Measurements from ENCODE around the gene GLTPD2.

Gene GLTPD2

GRCh38 chr17:4833178-4833940, 44.6 kb downstream of the GLTPD2 start, which contains the start of gene MINK1:
MINK1 (plus strand) TSS chr17:4833340; CDS start chr17:4833584, 244 bp downstream.
- in situ Hi-C loops (cut with MboI; ENCODE audit: low sequenced_read_pairs) = no loop called here
- peak within 1 kb of the TSS; percentile 93 for H3K4me3 ChIP-seq
- no peaks in the 10 kb centered on the region for H3K27me3 ChIP-seq (ENCODE audit: low read depth)
- H3K4me1 ChIP-seq = peaks cover 4% of the 10 kb centered on the region; the same call in 1 of the 2 replicates
- DNase-seq (ENCODE audit: low spot score in 2 of 2) = peak; percentile 90 to 100
- no peaks in the 10 kb centered on the region for H3K9me3 ChIP-seq
- H3K36me3 ChIP-seq (replicated peaks) = peaks cover 3% of the 10 kb centered on the region

GRCh38 chr17:4833941-4834680, 45.3 kb downstream of the GLTPD2 start:
- DNase-seq (ENCODE audit: low spot score in 2 of 2) = peak; percentile 16 to 60
- Histone ChIP-seq H3K4me1 (peaks cover 4% of the 10 kb centered on the region; the same call in 1 of the 2 replicates), H3K27me3 (ENCODE audit: low read depth) (no peaks in the 10 kb centered on the region), H3K4me3 (peak overlapping the region; percentile 93), H3K36me3 (replicated peaks) (peaks cover 3% of the 10 kb centered on the region), H3K9me3 (no peaks in the 10 kb centered on the region)
- in situ Hi-C loops (cut with MboI; ENCODE audit: low sequenced_read_pairs) = no loop called here

GRCh38 chr17:4834681-4835020, 45.9 kb downstream of the GLTPD2 start:
- Histone ChIP-seq H3K9me3 (no peaks in the 10 kb centered on the region), H3K36me3 (replicated peaks) (peaks cover 3% of the 10 kb centered on the region), H3K4me1 (peaks cover 4% of the 10 kb centered on the region), H3K4me3 (peak overlapping the region; percentile 93), H3K27me3 (ENCODE audit: low read depth) (no peaks in the 10 kb centered on the region)
- no peak for DNase-seq (ENCODE audit: low spot score in 2 of 2)
- in situ Hi-C loops (cut with MboI; ENCODE audit: low sequenced_read_pairs) = no loop called here

GRCh38 chr17:4836221-4836620, 47.5 kb downstream of the GLTPD2 start:
- DNase-seq (ENCODE audit: low spot score in 2 of 2) = no peak
- Histone ChIP-seq H3K4me3 (no peak overlapping the region), H3K27me3 (ENCODE audit: low read depth) (no peaks in the 10 kb centered on the region), H3K9me3 (no peaks in the 10 kb centered on the region), H3K4me1 (peaks cover 11% of the 10 kb centered on the region), H3K36me3 (replicated peaks) (peaks cover 3% of the 10 kb centered on the region)
- in situ Hi-C loops (cut with MboI; ENCODE audit: low sequenced_read_pairs) = no loop called here

GRCh38 chr17:4837471-4838308, 48.9 kb downstream of the GLTPD2 start:
- in situ Hi-C loops (cut with MboI; ENCODE audit: low sequenced_read_pairs) = no loop called here
- no peak for DNase-seq (ENCODE audit: low spot score in 2 of 2)
- Histone ChIP-seq H3K9me3 (no peaks in the 10 kb centered on the region), H3K4me3 (no peak overlapping the region), H3K36me3 (replicated peaks) (peaks cover 3% of the 10 kb centered on the region), H3K4me1 (peaks cover 14% of the 10 kb centered on the region), H3K27me3 (ENCODE audit: low read depth) (no peaks in the 10 kb centered on the region)

GRCh38 chr17:4838309-4838785, 49.6 kb downstream of the GLTPD2 start:
- in situ Hi-C loops (cut with MboI; ENCODE audit: low sequenced_read_pairs) = no loop called here
- H3K9me3 ChIP-seq = no peaks in the 10 kb centered on the region
- H3K4me1 ChIP-seq = peaks cover 18% of the 10 kb centered on the region
- no peak for DNase-seq (ENCODE audit: low spot score in 2 of 2)
- H3K36me3 ChIP-seq (replicated peaks) = peaks cover 3% of the 10 kb centered on the region
- H3K4me3 ChIP-seq = no peak overlapping the region
- no peaks in the 10 kb centered on the region for H3K27me3 ChIP-seq (ENCODE audit: low read depth)

GRCh38 chr17:4839221-4839620, 50.5 kb downstream of the GLTPD2 start:
- DNase-seq (ENCODE audit: low spot score in 2 of 2) = no peak
- H3K4me3 ChIP-seq = no peak overlapping the region
- H3K36me3 ChIP-seq (replicated peaks) = peaks cover 3% of the 10 kb centered on the region
- no peaks in the 10 kb centered on the region for H3K27me3 ChIP-seq (ENCODE audit: low read depth)
- no peaks in the 10 kb centered on the region for H3K9me3 ChIP-seq
- in situ Hi-C loops (cut with MboI; ENCODE audit: low sequenced_read_pairs) = no loop called here
- H3K4me1 ChIP-seq = peaks cover 24% of the 10 kb centered on the region
